HepG2 (cell line): ENCODE measurements around the gene VSIG10L. TPM values are rescaled to one million over a fixed set of nuclear protein-coding genes. Genes with fewer than 3 reads are reported as not detected.

Experiments
- ATAC-seq: fragments of 200-7000 bp; cut with Tn5 transposase; 3 replicates; pipeline ENCODE4 v1.9.1; 2020; ENCODE audit warnings: mild to moderate bottlenecking, moderate library complexity
- BruUV-seq: library from RNA; stranded (reverse); fragments of 400-500 nt; replicated peaks from 2 replicates; lab custom pipeline; 2021; lab: Mats Ljungman, UMichigan
- CTCF ChIA-PET: fragments of 300-600 bp; formaldehyde crosslinking; extraction: SDS; loops from one replicate; lab custom pipeline; 2021; ENCODE audit warnings: low total read pairs, inconsistent platforms, low intra/inter-chr PET ratio; lab: Yijun Ruan, JAX
- POLR2A ChIA-PET: fragments of 350-600 bp; sonication (Branson Sonifier 250); formaldehyde crosslinking; loops from one replicate; lab custom pipeline; 2020; ENCODE audit warnings: antibody characterized with exemption, inconsistent platforms; lab: Yijun Ruan, JAX
- DNase-seq: peaks from one replicate; pipeline ENCODE4 v3.0.0-alpha.2; 2015; ENCODE audit warnings: low spot score
- FAIRE-seq: peaks from 3 replicates; lab custom pipeline; 2011; peaks lifted over from hg19 to GRCh38; lab: Jason Lieb, UNC
- H2AFZ ChIP-seq: one replicate; pipeline ENCODE4 v1.6.1; 2011; ENCODE audit warnings: low read length, inconsistent platforms
- H3K27ac ChIP-seq: fragments of 300-600 bp; 3 replicates; pipeline ENCODE4 v1.8.0; 2011; ENCODE audit warnings: mixed run types, mild to moderate bottlenecking, mixed read lengths, low read length, inconsistent platforms; ENCODE audit not compliant: insufficient read depth; ENCODE audit errors: extremely low read length
- H3K27me3 ChIP-seq, 2 experiments: fragments of 200-600 bp in 1 of 2; 2 replicates in 1 of 2; 3 replicates in 1 of 2; pipeline versions ENCODE4 v1.6.0 to v1.8.0; 2011; ENCODE audit warnings: low read length in 2 of 2, mild to moderate bottlenecking in 2 of 2, moderate library complexity in 2 of 2, inconsistent platforms in 1 of 2; ENCODE audit not compliant: insufficient read depth in 2 of 2, control insufficient read depth in 1 of 2
- H3K36me3 ChIP-seq, 2 experiments: fragments of 200-600 bp in 1 of 2; replicated peaks in 1 of 2; 2 replicates in 1 of 2; 3 replicates in 1 of 2; pipeline versions ENCODE4 v1.5.1 to v1.8.0; 2011; ENCODE audit warnings: low read length in 2 of 2, inconsistent platforms in 1 of 2; ENCODE audit not compliant: insufficient read depth in 2 of 2, control insufficient read depth in 1 of 2
- H3K4me1 ChIP-seq: 2 replicates; pipeline ENCODE4 v1.5.1; 2012; ENCODE audit warnings: low read length, inconsistent platforms; ENCODE audit not compliant: insufficient read depth
- H3K4me2 ChIP-seq: 2 replicates; pipeline ENCODE4 v1.6.0; 2011; ENCODE audit warnings: low read depth, low read length, inconsistent platforms
- H3K4me3 ChIP-seq, 3 experiments: fragments of 200-600 bp in 1 of 3; sonication (generic), shearing (Covaris generic) in 1 of 3; replicated peaks in 1 of 3; 2 replicates each; pipeline ENCODE4 v1.5.1; 2011 to 2016; ENCODE audit warnings: low read length in 3 of 3, inconsistent platforms in 2 of 3, low read depth in 2 of 3, mild to moderate bottlenecking in 2 of 3, control low read depth in 1 of 3, mixed read lengths in 1 of 3; ENCODE audit not compliant: insufficient read depth in 1 of 3
- H3K79me2 ChIP-seq: one replicate; pipeline ENCODE4 v1.6.1; 2011; ENCODE audit warnings: low read length, inconsistent platforms; ENCODE audit not compliant: insufficient read depth
- H3K9ac ChIP-seq: 2 replicates; pipeline ENCODE4 v1.6.0; 2011; ENCODE audit warnings: mild to moderate bottlenecking, low read depth, low read length, inconsistent platforms; ENCODE audit not compliant: insufficient read depth
- H3K9me3 ChIP-seq: 2 replicates; pipeline ENCODE4 v1.5.1; 2012; ENCODE audit warnings: mild to moderate bottlenecking, low read length
- H4K20me1 ChIP-seq: 2 replicates; pipeline ENCODE4 v1.6.0; 2011; ENCODE audit warnings: inconsistent platforms, mild to moderate bottlenecking, low read length, moderate library complexity; ENCODE audit not compliant: insufficient read depth
- AGO2 ChIP-seq: fragments of 200-400 bp; formaldehyde crosslinking; optimal IDR thresholded peaks from 2 replicates; pipeline ENCODE3; 2017; ENCODE audit warnings: mild to moderate bottlenecking, low read depth, low read length, moderate library complexity
- MAFF ChIP-seq: IDR thresholded peaks from 2 replicates; pipeline ENCODE4 v1.6.1; 2011; ENCODE audit warnings: low read depth, low read length, improper control_type of control experiment
- NKX3-1 ChIP-seq: sonication (generic); formaldehyde crosslinking; IDR thresholded peaks from 2 replicates; pipeline ENCODE4 v1.5.0; 2020; ENCODE audit warnings: missing genetic modification reagents
- POLR2G ChIP-seq: fragments of 200-400 bp; formaldehyde crosslinking; IDR thresholded peaks from 2 replicates; pipeline ENCODE4 v1.6.1; 2018; ENCODE audit warnings: mild to moderate bottlenecking, low read depth, low read length, moderate library complexity
- RBFOX2 ChIP-seq: fragments of 200-400 bp; formaldehyde crosslinking; IDR thresholded peaks from 2 replicates; pipeline ENCODE4 v1.6.1; 2017; ENCODE audit warnings: low read depth, mild to moderate bottlenecking, low read length
- REPIN1 ChIP-seq: sonication (generic); formaldehyde crosslinking; IDR thresholded peaks from 2 replicates; pipeline ENCODE4 v1.8.0; 2022; ENCODE audit warnings: missing genetic modification reagents, low read depth, mild to moderate bottlenecking, borderline replicate concordance
- XBP1 ChIP-seq: sonication (generic); formaldehyde crosslinking; IDR thresholded peaks from 2 replicates; pipeline ENCODE4 v1.5.0; 2020; ENCODE audit warnings: missing genetic modification reagents
- ZNF414 ChIP-seq: sonication (generic); formaldehyde crosslinking; IDR thresholded peaks from 2 replicates; pipeline ENCODE4 v1.5.0; 2020; ENCODE audit warnings: missing genetic modification reagents
- ZNF768 ChIP-seq: sonication (generic); formaldehyde crosslinking; IDR thresholded peaks from 2 replicates; pipeline ENCODE4 v1.4.0; 2020; ENCODE audit warnings: missing genetic modification reagents
- WGBS: methylation state at CpG from one replicate; pipeline ENCODE4 v1.1.6; 2017; ENCODE audit warnings: low lambda C conversion rate; 5-methylcytosine and 5-hydroxymethylcytosine counted together
- in situ Hi-C: cut with HindIII; loops from 2 replicates; pipeline ENCODE4 v1.10.0; 2017; ENCODE audit warnings: low pct_unique_long_range_greater_than_20kb; ENCODE audit not compliant: extremely low pct_ligation_motif_present
- intact Hi-C: fragments of 100-400 bp; cut with micrococcal nuclease; formaldehyde crosslinking; loops from one replicate; pipeline ENCODE4 v1.10.0; 2022; ENCODE audit not compliant: unreplicated experiment
- polyA plus RNA-seq, 8 experiments: library from polyadenylated mRNA; depleted of rRNA in 3 of 8; stranded (reverse) in 7 of 8; unstranded in 1 of 8; fragments of >200 nt; fragmentation: Illumina TruSeq in 4 of 8; extraction: Trizol in 4 of 8; gene quantifications; 2 replicates each; pipeline versions ENCODE4 v1.2.1 to v1.2.3, GENCODE V29; 2011 to 2016; ENCODE audit warnings: low read depth in 4 of 8, missing spikeins in 1 of 8, mixed read lengths in 1 of 8; ENCODE audit not compliant: insufficient read depth in 1 of 8
- total RNA-seq, 5 experiments: library from RNA; depleted of rRNA; stranded (reverse); fragments of >200 nt; fragmentation: Illumina TruSeq; extraction: Trizol; gene quantifications; 2 replicates each; pipeline ENCODE4 v1.2.3, GENCODE V29; 2016; ENCODE audit warnings: low read depth in 1 of 5

The VSIG10L gene
- total and polyA plus RNA-seq, 2 of the 13 experiments (the other 11 are each of a cell fraction or from before 2014, with no cell fraction given), result 2.7 to 8.5 TPM

- TF ChIP-seq AGO2 (peak; percentile 6), RBFOX2 (peak; percentile 59), POLR2G (peak; percentile 64), ZNF414 (CRISPR knock-in tag) (no peak), ZNF768 (peak; percentile 99), REPIN1 (0 out of 2 replicates have a peak, but pooled peaks have one; percentile 28), XBP1 (no peak), MAFF (no peak)
Observed at GRCh38 chr19:51342631-51343569, 961 bp upstream of the VSIG10L start (continued).

- peak overlapping the region; percentile 73 for H3K9ac ChIP-seq
- BruUV-seq, result no TSS peak
- WGBS, result 86% methylated on average over 15 of the region's 18 CpGs
- H3K4me1 ChIP-seq, result peaks cover 66% of the 10 kb centered on the region
- in situ Hi-C loops (loop anchor here (5.0 kb wide), 1 partner anchor 56 kb away; no protein-coding TSS in a partner anchor), intact Hi-C loops (no loop called here)
- ATAC-seq (no peak), FAIRE-seq (no peak), DNase-seq (no peak)
- no peaks in the 10 kb centered on the region for H3K79me2 ChIP-seq
- H3K4me2 ChIP-seq, result peak overlapping the region; percentile 71
- TF ChIP-seq AGO2 (peak; percentile 25), NKX3-1 (CRISPR knock-in tag) (no peak)
- H3K36me3 ChIP-seq, result peaks cover 8 to 19% of the 10 kb centered on the region in 2 experiments
- CTCF ChIA-PET, result no interaction called here
- peak overlapping the region; percentile 45 to 64 (median 59); a peak in 5 of 6 replicates for H3K4me3 ChIP-seq
- H4K20me1 ChIP-seq, result peaks cover 15% of the 10 kb centered on the region; the same call in 1 of the 2 replicates
- POLR2A ChIA-PET, result interaction anchor here (1.0 to 6.9 kb wide), 11 partner anchors 10 to 67 kb away, joined by 4 to 211 read pairs (median 13); partner anchors contain the start of genes ETFB, LIM2 and NKG7
- H3K27ac ChIP-seq, result peak overlapping the region; percentile 67
- H3K9me3 ChIP-seq, result no peaks in the 10 kb centered on the region
- H2AFZ ChIP-seq, result no peak overlapping the region
- no peaks in the 10 kb centered on the region for H3K27me3 ChIP-seq
Observed at GRCh38 chr19:51341066-51341465, 873 bp downstream of the VSIG10L start.
